Activated effector memory CD4-positive, alpha-beta T cell treated with Interleukin-2 at 50 U/mL for 16 hours (primary cell): ENCODE measurements around the gene OASL.

Experiments
- DNase-seq: peaks from one replicate; pipeline ENCODE4 v3.0.0-alpha.2; 2020

The OASL gene

DNA sequence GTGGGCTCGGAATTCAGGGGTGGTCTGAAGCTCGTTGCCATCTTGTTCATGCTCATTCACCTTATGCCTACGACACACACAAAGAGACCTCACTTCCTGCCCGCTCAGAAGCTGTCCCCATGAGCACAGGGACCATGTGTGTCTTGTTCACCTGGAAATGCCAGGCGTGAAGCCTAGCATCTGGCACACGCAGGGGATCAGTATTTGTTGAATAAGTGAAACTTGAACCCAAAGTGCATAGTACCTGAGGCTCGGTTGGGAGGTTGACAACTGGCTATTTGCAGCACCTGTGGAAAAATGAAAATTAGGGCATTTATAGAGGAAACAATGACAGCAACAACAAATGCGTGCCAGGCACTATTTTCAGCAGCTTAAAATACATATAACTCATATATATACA, 28.2 kb downstream of the OASL start:
- DNase-seq = no peak

DNA sequence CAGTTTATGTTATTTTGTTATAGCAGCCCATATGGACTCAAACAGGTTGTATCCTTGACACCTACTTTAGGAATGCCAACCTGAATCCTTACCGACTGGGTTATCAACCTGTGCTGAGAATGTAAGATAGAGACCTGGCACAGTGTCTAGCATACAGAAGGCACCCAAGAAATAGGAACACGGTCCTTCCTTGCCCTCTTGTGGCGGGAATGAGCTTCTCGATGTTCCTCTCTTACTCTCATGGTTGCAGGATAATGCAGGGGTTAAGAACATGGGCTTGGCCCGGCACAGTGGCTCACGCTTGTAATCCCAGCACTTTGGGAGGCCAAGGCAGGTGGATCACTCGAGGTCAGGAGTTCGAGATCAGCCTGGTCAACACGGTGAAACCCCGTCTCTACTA, 29.3 kb downstream of the OASL start:
- no peak for DNase-seq

DNA sequence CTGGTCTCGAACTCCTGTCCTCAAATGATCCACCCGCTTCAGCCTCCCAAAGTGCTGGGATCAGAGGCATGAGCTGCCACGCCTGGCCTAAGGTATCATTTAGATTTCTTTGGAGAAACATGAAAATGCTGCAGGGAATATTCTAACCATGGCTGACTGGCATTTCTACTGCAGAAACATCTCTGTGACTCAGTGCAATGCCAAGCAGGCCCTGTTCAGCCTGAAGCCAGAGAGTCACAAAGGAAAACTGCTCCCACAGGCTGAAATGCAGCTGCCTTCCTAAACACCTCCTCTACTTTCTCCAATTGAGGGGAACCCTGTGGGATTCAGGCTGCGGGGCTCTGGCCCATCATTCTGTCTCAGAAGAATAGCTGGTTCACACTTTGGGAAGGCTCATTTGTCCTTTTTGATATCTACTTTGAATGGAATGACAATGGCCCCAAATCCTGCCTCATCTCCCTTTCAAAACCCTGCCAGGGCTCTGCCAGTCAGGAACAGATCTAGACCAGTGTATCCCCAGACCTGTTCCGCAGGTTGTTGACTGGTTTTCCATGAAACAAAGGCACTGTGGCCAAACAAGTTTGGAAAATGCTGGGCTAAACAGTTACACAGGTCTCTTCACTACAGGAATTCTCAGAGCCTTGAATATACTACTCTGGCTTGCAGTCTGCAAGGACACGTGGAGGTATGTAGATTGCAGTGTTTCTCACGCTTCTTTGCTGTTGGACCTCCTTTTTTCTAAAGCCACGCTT, 30.5 kb downstream of the OASL start:
- no peak for DNase-seq

DNA sequence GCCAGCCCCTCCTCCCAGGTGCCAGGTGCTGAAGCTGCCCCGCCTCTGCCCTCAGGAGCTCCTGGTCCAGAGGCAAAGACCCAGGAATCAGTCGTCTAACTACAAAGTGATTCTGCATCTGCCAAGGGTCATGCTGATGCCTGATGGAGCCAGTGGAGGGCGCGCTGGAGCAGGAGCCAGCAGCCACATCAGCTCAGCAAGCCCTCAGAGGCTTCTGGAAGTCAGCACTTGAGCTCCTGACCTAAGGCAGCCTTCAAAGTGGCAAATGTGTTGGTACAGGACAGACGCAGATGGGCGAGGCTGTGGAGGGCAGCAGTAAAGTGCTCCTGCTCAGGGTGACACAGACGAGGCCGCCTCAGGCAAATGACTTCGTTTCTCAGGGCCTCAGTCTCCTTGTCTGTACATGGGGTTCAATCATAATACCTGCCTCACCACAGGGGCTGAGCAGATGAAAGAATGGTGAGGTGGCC, 33.7 kb downstream of the OASL start:
- peak; percentile 22 for DNase-seq

DNA sequence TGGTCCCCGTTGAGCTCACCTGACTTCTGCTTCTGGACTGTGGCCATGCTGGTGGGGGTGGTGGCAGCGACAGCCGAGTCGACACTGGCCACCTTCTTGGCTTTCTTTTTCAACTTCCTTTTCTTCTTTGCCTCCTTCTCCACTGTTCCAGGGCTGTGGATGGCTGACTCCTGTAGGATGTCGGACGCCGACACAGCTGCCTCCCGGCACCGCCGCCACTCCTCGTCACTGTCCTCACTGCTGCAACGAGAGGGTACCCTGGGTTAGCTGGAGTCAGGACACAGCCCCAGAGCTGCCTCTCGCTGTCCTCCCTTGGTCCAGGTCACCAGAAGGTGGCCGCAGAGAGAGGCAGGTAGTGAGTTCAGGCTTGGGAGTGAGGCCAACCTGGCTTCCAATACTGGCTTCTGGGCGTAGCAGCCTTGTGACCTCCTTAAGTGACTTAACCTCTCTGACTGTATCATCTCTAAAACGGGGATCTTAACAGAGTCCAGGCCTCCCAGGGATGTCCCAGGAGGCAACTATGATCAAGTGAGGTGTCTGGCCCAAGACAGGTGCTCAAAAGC, 34.7 kb downstream of the OASL start:
- no peak for DNase-seq

DNA sequence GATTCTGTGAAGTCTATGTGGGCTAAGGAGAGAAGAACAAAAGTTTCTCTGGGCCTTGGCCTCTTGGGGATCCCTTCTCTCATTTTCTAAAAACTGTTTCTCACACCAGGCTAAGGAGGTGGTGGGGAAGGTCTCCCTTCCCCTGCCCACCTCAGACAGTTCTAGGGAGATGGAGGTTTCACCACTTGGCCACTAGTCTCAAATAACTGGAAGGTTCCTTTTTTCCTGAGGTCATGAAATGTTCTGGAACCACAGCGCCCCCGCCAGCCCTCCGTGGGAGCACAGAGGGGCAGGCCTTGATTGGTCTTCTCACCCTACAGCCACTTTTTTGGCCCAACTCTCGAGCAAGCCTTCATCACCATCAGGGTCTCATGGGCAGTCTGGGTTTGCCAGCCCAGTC, 35.4 kb downstream of the OASL start:
- DNase-seq = no peak

DNA sequence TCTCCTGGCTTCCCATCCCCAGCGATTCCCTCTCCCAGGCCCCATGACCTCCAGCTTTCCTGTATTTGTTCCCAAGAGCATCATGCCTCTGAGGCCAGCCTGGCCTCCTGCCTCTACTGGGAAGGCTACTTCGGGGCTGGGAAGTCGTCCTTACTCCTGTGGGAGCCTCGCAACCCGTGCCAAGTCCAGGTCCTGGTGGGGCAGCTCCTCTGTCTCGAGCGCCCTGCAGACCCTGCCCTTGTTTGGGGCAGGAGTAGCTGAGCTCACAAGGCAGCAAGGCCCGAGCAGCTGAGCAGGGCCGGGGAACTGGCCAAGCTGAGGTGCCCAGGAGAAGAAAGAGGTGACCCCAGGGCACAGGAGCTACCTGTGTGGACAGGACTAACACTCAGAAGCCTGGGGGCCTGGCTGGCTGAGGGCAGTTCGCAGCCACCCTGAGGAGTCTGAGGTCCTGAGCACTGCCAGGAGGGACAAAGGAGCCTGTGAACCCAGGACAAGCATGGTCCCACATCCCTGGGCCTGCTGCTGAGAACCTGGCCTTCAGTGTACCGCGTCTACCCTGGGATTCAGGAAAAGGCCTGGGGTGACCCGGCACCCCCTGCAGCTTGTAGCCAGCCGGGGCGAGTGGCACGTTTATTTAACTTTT, 37.1 kb downstream of the OASL start:
- DNase-seq = no peak

DNA sequence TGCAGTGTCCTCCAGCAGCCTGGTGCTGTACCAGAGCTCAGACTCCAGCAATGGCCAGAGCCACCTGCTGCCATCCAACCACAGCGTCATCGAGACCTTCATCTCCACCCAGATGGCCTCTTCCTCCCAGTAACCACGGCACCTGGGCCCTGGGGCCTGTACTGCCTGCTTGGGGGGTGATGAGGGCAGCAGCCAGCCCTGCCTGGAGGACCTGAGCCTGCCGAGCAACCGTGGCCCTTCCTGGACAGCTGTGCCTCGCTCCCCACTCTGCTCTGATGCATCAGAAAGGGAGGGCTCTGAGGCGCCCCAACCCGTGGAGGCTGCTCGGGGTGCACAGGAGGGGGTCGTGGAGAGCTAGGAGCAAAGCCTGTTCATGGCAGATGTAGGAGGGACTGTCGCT, 38.0 kb downstream of the OASL start:
- no peak for DNase-seq

DNA sequence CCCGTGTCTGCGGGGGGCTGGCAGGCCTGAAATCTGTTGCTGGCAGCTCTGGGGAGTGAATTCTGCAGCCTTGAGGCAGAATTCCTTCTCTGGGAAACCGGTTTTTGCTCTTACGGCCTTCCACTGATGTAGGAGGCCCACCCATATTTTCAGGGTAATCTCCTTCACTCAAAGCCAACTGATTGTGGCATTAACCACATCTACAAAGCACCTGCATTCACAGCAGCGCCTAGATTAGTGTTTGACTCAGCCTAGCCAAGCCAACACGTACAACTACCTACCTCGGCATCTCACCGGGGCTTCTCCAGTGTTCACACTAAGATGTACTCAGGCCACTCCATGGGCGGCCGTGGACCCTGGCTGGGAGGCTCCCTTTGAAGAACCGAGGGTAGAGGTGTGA, 38.5 kb downstream of the OASL start:
- no peak for DNase-seq

DNA sequence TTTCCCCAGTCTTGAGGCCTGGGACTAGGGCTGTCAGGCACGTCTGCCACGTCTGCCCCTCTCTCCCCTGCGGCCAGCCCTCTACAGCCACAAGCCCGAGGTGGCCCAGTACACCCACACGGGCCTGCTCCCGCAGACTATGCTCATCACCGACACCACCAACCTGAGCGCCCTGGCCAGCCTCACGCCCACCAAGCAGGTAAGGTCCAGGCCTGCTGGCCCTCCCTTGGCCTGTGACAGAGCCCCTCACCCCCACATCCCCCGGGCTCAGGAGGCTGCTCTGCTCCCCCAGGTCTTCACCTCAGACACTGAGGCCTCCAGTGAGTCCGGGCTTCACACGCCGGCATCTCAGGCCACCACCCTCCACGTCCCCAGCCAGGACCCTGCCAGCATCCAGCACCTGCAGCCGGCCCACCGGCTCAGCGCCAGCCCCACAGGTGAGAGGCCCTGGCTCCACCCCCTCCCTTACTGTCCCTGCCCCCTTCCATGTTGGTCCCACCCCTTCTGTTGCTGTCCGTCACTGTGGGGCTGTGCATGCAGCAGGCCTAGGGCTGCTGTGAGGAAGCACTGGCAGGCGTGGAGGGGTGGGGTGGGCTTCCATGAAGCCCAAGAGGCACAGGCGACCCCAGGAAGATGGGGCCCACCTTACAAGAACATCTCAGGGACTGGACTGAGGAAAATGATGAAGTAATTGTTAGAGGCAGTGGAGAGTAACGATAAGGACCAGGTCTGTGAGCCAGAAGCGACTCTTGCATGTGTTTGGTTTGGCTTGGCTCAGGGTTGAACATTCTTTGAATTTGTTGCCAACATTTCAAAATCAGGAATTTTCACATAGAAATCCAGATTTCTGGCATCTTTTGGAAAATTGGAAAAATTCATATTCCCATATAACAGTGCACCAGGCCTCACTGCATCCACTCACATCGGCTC, 39.6 kb downstream of the OASL start:
- no peak for DNase-seq

DNA sequence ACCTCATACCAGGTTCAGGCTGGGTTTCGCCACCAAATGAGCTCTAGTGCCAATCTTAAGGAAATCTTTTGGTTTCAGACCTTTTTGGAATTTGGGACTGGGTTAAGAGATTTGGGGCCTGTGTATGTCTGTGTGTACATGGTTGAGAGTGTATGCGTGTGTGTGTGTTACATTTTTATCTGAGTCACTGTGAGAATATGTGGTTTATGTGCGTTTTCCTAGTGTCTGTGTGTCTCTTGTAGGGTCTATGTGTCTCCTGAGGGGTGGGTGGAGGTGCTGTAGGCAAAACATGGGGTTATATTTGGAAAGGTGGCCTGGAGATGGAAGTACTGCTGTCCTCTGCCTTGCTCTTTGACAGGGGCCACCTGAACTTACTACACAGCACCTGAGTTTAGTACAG, 40.6 kb downstream of the OASL start:
- DNase-seq = no peak

DNA sequence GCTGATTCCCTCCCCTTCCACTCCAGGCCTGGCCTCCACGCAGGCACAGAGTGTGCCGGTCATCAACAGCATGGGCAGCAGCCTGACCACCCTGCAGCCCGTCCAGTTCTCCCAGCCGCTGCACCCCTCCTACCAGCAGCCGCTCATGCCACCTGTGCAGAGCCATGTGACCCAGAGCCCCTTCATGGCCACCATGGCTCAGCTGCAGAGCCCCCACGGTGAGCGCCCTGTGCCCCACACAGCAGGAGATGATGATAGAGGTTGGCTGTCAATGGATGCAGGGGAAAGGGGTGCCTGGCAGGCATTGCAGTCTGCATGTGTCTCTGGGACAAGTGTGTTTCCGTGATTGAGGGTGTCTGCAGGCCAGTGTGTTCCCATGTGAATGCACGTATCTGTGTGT, 41.6 kb downstream of the OASL start:
- no peak for DNase-seq

DNA sequence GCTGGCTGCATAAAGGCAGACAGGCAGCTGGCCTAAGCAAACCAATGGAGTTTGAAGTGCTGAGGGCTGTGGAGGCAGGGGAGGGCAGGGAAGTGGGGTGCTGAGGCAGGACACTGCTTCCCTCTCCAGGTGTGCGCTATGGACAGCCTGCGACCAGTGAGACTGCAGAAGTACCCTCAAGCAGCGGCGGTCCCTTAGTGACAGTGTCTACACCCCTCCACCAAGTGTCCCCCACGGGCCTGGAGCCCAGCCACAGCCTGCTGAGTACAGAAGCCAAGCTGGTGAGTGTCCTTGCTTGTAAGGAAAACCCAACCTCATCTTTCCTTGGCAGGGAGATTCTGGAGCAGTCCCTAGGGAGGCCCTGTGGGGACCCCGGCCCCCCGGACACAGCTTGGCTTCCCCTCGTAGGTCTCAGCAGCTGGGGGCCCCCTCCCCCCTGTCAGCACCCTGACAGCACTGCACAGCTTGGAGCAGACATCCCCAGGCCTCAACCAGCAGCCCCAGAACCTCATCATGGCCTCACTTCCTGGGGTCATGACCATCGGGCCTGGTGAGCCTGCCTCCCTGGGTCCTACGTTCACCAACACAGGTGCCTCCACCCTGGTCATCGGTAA, 42.8 kb downstream of the OASL start:
- no peak for DNase-seq

DNA sequence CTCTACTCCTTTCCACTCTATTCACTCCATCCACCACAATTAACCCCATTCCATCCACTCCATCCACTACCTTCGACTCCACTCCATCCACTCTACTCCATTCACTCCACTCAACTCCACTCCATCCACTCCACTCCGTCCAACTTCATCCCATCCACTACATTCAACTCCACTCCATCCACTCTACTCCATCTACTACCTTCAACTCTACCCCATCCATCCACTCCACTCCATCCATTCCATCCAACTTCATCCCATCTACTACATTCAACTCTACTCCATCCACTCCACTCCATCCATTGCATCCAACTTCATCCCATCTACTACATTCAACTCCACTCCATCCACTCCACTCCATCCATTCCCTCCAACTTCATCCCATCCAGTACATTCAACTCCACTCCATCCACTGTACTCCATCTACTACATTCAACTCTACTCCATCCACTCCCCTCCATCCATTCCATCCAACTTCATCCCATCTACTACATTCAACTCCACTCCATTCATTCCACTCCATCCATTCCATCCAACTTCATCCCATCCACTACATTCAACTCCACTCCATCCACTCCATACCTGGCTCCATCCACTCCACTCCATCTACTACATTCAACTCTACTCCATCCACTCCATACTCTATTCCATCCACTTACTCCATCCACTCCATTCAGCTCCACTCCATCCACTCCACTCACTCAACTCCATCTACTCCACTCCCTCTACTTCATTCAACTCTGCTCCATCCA, 44.3 kb downstream of the OASL start:
- no peak for DNase-seq

DNA sequence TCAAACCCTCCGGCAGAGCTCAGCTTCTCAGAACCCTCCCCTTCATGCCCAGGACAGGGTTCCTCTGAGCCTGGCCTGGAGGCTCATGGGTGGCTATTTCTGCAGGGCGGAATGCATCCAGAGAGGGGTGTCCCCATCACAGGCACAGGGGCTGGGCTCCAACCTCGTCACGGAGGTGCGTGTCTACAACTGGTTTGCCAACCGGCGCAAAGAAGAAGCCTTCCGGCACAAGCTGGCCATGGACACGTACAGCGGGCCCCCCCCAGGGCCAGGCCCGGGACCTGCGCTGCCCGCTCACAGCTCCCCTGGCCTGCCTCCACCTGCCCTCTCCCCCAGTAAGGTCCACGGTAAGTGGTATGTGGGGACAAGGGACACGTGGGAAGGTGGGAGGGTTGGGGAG, 45.0 kb downstream of the OASL start:
- DNase-seq = no peak

DNA sequence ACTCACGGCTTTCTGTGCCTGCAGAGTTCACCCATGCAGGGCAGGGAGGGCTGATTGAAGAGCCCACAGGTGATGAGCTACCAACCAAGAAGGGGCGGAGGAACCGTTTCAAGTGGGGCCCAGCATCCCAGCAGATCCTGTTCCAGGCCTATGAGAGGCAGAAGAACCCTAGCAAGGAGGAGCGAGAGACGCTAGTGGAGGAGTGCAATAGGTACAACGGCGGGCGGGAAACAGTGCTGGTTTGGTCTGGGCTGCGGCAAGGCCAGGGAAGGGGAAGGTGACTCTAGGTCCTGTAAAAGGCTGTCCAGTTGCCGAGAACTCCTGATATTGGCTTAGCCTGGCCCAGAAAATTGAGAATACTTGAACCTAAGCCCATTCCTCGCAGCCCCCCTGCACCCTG, 45.5 kb downstream of the OASL start:
- DNase-seq = no peak

DNA sequence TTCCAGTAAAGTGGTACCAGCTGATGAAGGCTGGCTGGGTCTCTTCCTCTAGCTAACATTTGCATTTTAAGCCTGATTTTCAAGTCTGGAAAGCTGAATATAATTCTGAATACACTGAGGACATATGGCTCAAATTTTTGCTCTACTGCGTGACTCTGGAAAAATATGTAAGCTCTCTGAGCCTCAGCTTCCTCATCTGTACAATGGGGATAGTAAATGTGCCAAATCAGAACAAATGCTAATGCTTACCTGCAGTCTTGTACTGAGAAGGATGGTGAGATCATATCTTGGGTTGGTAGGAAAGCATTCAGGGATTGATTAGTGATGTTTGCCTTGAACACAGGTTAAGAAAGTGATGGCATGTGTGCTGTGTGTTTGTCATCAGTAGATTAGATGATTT, 46.1 kb downstream of the OASL start:
- no peak for DNase-seq

DNA sequence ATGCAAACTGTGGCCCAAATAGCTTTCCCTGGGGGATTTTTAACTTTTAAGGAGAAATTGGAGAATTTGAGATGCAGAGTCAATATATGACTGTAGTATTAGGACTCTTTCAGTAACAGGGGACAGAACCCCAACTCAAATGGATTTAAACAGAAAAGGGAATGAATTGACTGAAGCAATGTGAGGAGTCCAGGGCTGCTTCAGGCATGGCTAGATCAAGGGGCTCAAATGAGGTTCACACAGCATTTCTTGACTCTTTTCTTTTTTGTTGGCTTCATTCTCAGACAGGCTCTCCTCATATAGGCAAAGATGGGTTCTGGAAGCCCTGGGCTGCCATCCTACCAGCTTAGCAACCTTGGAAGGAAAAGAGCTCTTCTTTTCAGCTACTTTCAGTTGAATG, 47.1 kb downstream of the OASL start:
- DNase-seq = no peak

DNA sequence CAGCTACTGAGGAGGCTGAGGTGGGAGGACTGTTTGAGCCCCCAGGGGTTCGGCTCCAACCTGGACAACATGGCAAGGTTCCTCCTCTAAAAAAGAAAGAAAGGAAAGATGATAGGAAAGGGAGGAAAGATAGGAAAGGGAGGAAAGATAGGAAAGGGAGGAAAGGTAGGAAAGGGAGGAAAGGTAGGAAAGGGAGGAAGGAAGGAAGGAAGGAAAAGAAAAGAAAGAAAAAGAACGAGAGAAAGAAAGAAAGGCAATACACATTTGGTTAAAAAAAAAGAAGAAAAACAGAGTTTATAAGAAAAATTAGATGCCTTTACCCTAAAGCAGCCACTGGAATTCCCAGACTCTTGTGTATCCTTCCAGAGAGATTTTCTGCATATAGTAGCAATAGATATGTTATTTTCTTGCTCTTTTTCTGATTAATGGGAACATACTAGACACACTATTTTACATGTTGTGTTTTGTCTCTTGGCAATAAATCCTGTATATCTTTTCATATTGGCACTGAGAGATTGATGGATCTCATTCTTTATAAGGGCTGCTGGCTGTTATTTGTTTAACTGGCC, 48.5 kb downstream of the OASL start:
- DNase-seq = no peak

DNA sequence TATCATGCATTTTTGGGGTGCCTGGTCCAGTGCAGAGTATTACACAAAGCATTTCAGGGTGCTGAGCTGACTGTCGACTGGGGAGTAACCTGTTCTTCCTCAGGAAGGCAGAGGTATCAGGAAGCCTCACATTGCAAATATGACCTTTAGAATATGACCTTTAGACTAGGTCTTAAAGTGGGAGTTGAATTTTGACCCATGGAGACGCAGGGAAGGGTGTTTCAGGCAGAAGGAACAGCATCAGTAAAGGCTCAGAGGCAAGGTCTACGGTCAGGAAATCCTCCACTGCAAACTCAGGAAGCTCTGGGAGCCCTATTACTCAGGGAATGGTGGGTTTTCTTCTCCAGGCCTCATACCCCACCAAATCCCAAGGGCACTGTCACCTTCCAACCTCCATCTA, 49.4 kb downstream of the OASL start:
- no peak for DNase-seq

DNA sequence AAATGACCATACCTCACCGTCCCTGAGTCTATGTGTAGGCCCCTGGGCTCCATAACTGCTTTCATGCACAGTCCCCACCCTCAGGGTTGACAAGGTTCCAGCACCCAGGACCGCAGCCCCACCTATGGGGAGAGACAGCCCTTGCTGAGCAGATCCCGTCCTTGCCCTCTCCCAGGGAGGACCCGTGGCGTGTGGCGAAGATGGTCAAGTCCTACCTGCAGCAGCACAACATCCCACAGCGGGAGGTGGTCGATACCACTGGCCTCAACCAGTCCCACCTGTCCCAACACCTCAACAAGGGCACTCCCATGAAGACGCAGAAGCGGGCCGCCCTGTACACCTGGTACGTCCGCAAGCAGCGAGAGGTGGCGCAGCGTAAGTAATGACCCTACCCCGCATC, 50.4 kb downstream of the OASL start:
- DNase-seq = no peak

DNA sequence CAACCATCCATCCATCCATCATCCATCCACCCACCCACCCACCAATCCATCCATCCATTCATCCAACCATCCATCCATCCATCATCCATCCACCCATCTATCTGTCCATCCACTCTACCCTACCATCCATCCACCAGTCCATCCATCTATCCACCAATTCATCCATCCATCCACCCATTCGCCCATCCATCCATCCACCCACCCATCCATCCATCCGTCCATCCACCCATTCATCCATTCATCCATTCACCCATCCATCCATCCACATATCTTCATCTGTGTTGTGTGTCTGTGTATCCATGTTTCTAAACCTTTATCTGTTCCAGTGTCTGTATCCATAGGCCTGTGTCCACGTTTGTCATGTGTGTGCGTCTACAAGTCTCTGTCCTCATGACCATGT, 50.8 kb downstream of the OASL start:
- no peak for DNase-seq
